HG03575 (cell line): ENCODE results near the gene MACROD2.

Source experiments
- ATAC-seq: cut with Tn5 transposase; IDR thresholded peaks from one replicate; pipeline ENCODE4 v1.9.1; 2021; ENCODE audit not compliant: unreplicated experiment, insufficient number of reproducible peaks, low FRiP score; ENCODE audit errors: extremely low read depth

The MACROD2 gene

DNA sequence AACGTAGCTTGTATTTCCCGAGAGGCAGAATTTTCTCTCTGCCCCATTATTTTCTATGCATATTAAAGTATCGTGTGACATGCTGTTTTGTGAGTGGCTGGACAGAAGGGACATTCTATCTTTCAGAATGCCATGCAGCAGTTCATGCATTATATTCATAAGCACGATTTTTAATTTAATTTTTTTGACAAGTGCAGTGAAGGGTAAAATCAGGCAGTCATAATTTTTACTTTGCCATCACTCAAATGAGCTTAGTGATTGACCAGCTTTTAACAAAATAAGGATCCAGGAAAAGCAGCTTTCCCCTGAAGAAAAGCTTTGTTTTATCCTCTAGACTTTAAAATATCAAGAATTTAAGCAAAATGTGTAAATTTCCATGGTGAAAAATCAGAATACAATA is 1904.7 kb downstream of the MACROD2 start:
- ATAC-seq = no peak

GRCh38 chr20:15900443-15900842 is 1905.1 kb downstream of the MACROD2 start:
- ATAC-seq = no peak

DNA sequence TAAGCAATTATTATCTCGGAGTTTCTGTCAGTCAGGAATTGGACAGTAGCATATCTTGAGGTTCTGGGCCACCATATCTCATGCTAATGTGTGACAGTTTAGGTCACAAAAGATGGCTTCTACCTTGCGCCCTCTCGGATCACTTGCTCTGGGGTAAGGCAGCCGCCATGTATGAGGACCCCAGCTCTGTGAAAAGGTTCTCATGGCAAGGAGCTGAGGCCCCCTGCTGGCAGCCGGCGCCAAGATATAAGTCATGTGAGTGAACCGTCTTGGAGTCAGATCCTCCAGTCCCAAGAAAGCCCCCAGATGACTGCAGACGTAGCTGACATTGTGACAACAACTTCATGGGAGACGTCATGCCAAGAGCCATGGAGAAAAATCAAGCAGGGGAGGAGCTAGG is 1907.2 kb downstream of the MACROD2 start:
- no peak for ATAC-seq

DNA sequence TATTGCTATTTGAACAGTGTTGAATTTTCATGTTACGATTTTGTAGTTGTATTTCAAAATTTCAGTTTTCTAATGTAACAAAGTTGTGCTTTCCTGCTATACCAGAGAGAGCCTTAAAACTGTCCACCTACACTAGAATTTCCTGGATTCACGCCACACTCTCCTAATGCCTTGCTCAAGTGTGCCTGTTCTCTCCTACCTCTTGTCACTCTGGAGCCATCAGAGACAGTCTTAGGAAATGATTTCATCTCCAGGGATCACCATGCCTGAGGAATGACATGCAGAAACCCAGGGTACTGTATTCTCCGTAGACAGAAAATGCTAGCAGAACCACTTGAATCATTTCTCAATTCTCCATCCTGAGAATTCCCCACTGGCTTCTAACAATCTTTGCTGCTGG is 1910.3 kb downstream of the MACROD2 start:
- no peak for ATAC-seq

GRCh38 chr20:15909995-15910394 is 1914.7 kb downstream of the MACROD2 start:
- no peak for ATAC-seq

DNA sequence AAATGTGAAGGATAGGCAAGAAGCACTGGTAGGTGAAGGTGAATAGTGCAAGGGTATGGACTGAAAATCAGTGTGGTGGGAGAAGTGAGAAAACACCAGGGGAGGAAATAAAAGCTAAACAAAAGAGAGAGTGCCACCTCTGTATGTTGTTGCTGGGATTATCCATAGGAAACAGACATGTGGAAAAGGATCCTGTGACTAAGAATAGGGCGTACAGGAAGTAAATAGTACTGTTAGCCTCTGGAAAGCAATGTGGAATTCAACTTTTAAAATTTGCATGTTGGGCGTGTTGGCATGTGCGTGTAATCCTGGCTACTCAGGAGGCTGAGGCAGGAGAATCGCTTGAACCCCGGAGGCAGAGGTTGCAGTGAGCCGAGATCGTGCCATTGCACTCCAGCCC is 1916.3 kb downstream of the MACROD2 start:
- ATAC-seq = no peak

DNA sequence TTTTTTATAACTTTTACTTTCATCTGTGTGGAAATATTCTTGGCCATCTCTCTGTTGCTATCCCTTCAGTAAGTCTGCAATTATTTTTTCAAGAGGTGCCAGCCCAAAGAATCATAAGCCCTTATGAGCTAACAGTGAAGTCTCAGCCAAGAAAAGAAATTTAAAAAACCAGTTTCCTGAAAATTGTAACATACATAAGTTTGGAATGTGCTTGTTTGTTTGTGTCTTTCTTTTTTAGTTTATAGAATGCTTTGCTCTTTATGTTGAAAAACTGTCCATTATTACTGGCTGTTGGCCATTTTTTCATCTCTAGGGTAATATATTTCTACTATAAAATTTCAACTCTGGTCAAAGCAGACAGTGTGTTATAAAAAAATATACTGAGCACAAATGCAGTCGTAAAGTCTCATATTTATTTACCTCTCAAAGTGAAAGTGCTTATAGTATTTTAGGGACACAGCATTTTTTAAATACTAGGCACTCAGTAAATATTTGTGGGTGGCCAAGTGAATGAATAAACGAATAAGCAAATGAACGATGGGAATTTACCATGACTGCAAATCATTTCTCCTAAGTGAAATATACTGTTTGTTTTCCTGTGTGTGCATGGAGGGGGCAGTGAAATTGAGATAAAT is 1918.2 kb downstream of the MACROD2 start:
- no peak for ATAC-seq

- ATAC-seq = no peak
These were observed 1921.3 kb downstream of the MACROD2 start for GRCh38 chr20:15916623-15917022.

DNA sequence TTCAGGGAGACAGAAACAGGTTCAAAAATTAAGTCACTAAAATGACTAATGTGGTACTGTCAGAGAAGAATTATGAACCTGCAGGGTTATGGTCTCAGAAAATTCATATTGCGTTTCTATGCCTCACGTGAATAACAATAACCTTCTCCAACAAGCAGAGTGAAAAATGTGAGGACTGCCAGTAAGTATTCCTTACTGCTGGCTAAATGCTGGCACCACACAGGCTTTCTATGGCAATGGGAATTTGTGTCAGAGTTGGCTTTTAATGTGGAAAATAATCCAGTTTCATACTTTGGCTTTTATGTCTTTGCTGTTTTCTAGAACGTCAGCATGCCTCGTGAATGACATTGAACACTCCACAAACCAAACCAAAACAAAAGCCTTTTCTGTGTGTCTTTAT is 1922.0 kb downstream of the MACROD2 start:
- no peak for ATAC-seq

DNA sequence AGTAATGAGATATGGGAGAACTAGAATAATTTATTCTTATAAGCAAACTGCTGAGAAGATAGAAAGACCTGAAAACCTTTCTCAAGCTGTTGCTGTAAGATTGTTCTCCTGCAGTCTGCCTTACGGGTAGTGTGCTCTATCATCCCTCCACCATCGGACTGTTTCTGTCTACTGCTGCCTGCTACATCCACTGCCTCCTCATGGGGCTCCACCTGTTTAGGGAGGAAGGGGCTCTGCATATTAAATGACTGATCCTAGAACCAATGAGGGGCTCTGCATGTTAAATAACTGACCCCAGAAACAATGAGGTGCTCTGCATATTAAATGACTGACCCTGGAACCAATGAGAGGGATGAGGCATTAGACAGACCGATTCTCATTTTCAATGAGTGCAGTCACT is 1923.3 kb downstream of the MACROD2 start:
- no peak for ATAC-seq

DNA sequence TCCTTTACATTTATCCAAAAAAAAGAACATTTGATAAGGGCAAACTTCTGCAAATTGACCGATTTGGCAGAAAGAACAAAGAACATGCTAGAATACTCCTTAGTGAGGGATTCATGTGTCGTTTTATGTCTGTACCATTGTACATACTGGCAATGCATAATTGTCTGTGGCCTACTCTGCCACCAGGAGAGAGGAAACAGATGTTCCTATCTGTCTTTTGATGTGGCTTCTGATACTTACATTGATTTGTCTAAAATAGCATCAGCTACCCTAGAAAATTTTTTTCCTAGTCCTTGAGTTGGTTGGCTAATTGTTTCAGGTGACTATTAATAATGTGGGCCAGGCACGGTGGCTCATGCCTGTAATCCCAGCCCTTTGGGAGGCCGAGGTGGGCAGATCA is 1923.8 kb downstream of the MACROD2 start:
- ATAC-seq = no peak

GRCh38 chr20:15921930-15922329 is 1926.6 kb downstream of the MACROD2 start:
- ATAC-seq = no peak

- no peak for ATAC-seq
These were observed 1927.2 kb downstream of the MACROD2 start for GRCh38 chr20:15922556-15922955.

DNA sequence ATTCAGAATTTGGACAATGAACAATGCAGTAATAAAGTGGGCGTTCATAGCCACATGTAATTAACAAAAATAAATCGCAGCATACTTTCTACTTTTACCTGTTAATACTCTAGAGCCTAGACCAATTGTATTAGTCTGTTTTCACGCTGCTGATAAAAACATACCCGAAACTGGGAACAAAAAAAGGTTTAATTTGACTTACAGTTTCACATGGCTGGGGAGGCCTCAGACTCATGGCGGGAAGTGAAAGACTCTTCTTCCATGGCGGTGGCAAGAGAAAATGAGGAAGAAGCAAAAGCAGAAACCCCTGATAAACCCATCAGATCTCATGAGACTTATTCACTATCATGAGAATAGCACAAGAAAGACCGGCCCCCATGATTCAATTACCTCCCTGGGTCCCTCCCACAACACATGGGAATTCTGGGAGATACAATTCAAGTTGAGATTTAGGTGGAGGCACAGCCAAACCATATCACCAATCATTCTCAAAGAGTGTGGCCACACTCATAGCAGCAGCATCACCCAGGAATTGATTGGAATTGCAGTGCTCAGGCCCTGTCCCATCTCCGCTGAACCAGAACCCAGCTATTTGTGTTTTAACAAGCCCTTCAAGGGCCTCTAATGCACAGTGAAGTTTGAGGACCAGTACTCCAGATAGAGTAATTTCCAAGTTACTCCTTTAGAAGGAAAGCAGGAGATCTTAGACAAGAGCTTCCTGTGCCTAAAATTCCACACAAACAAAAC is 1927.9 kb downstream of the MACROD2 start:
- peak; percentile 38 for ATAC-seq

- no peak for ATAC-seq
These were observed 1929.2 kb downstream of the MACROD2 start for GRCh38 chr20:15924556-15924955.

DNA sequence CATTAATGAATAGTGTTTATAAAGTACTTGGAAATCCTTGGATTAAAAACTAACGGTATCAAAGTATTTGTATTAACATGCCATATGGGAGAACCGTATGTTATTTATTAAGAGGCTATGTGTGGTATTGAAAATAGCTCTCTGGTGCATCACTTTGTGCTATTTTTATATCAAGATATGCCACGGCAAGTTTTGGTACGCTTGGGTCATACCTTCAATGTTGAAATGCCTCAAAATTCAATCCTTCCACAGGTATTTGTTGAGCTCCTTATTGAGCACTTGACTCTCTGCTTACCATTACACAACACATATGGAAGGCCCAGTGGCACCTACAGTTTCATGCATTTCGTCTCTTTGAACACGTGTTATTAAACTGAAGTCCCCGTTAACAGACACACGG is 1930.1 kb downstream of the MACROD2 start:
- no peak for ATAC-seq

- ATAC-seq = no peak
These were observed 1932.8 kb downstream of the MACROD2 start for GRCh38 chr20:15927893-15928650.

DNA sequence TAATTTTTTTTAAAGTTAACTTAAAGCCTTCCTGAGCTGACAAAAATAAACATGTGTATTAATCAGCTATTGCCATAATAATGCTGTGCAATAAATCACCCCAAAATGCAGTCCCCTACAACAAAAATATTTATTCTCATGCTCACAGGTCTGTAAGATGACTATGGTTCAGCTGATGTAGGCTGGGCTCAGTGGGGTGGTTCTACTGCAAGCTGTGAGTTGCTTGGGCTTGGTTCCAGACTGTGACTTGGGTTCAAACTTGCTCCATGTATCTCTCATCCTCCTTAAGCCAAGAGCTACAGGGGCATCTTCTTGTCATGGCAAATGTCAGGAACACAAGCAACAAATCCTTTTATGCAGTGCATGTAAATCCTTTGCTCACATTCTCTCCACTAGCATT is 1933.6 kb downstream of the MACROD2 start:
- no peak for ATAC-seq

- ATAC-seq = no peak
These were observed 1935.3 kb downstream of the MACROD2 start for GRCh38 chr20:15930311-15931305.
